C4-2B (cell line): ENCODE data around the gene ELAVL3.
"Not testable (repeated sequence)": the region's sequence is repeated elsewhere in the genome, so short reads cannot be mapped to it uniquely, and the experiment has no call there.

Source experiments
- H3K27ac ChIP-seq: fragments of 450-650 bp; 2 replicates; pipeline ENCODE4 v1.5.1; 2017
- ZFX ChIP-seq: fragments of 450-650 bp; IDR thresholded peaks from 2 replicates; pipeline ENCODE4 v1.6.1; 2017
- TF ChIP-seq, protein P1 (sequence below): fragments of 450-650 bp; conservative IDR thresholded peaks from 2 replicates; pipeline ENCODE4 v1.5.1; 2017; ENCODE audit warnings: mild to moderate bottlenecking

ELAVL3 gene

DNA sequence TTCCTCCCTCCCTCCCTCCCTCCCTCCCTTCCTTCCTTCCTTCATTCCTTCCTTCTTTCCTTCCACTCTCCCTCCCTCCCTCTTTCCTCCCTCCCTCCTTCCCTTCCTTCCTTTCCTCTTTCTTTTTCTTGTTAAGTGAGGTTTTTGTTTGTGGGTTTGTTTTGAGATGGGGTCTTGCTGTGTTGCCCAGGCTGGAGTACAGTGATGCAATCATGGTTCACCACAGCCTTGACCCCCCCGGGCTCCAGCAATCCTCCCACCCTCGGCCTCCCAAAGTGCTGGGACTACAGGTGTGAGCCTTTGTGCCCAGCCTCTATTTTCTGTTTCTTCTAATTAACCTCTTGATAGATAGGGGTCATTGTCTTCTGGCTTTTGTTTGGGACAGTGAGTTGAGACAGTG is 19.4 kb downstream of the ELAVL3 start:
- TF ChIP-seq, protein P1, sequence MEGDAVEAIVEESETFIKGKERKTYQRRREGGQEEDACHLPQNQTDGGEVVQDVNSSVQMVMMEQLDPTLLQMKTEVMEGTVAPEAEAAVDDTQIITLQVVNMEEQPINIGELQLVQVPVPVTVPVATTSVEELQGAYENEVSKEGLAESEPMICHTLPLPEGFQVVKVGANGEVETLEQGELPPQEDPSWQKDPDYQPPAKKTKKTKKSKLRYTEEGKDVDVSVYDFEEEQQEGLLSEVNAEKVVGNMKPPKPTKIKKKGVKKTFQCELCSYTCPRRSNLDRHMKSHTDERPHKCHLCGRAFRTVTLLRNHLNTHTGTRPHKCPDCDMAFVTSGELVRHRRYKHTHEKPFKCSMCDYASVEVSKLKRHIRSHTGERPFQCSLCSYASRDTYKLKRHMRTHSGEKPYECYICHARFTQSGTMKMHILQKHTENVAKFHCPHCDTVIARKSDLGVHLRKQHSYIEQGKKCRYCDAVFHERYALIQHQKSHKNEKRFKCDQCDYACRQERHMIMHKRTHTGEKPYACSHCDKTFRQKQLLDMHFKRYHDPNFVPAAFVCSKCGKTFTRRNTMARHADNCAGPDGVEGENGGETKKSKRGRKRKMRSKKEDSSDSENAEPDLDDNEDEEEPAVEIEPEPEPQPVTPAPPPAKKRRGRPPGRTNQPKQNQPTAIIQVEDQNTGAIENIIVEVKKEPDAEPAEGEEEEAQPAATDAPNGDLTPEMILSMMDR, result no peak
- no peak for TF ChIP-seq ZFX
- H3K27ac ChIP-seq, result no peak overlapping the region

- no peak for TF ChIP-seq ZFX
- TF ChIP-seq, protein P1, result no peak
- no peak overlapping the region for H3K27ac ChIP-seq
Measured at GRCh38 chr19:11460207-11460606, 20.6 kb downstream of the ELAVL3 start.

- H3K27ac ChIP-seq, result not testable (repeated sequence)
Measured at GRCh38 chr19:11458912-11459311, 21.9 kb downstream of the ELAVL3 start.

GRCh38 chr19:11458236-11458900 is 22.5 kb downstream of the ELAVL3 start:
- TF ChIP-seq ZFX, result no peak
- TF ChIP-seq, protein P1, result no peak
- H3K27ac ChIP-seq, result no peak overlapping the region

DNA sequence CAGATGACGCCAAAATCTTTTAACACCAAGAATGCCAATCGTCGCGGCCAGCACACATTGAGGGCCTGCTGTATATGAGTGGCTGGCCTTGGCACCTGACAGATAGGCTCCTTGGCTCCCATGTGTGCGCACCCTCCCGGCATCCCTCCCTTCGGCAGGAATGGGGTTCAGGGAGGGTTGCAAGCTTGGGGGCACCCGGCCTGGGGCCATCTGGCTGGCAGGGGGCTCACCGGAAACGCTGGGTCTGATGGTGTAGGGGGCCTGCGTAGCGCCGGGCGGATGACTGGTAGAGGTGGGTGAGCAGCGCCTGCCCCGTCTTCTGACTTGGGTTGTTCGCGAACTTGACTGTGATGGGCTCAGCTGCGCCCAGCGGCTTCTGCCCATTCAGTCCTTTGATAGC is 23.0 kb downstream of the ELAVL3 start:
- H3K27ac ChIP-seq, result no peak overlapping the region
- no peak for TF ChIP-seq ZFX
- TF ChIP-seq, protein P1, result no peak

DNA sequence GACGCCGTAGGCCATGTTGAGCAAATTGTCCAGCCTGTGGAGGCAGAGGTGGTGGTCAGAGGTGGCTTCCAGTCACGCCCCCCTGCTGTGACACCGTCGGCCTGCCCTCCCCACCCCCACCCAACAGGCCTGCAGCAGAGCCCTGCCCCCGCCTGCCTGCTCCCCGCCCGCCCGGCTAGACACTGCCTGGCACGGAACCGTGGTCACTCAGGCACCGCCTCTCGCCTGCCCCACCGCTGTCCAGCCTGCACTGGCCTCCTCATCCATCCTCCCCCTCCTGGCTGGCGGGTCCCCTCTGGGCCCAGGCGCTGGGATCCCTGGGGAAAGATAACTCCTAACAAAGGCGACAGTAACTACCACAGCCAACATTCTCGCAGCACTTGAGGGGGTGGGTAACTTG is 23.7 kb downstream of the ELAVL3 start:
- no peak for TF ChIP-seq ZFX
- TF ChIP-seq, protein P1, result no peak

DNA sequence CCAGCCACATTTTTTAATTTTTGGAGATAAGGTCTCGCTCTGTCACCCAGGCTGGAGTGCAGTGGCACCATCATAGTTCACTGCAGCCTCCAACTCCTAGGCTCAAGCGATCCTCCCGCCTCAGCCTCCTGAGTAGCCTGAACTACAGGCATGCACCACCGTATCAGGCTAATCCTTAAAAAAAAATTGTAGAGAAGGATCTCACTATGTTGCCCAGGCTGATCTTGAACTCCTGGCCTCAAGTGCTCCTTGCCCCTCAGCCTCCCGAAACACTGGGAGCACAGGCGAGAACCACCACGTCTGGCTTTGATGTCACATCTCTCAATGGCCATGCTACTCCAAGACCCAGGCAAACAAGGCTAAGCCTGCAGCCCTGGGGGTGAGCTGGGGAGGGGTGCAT is 24.2 kb downstream of the ELAVL3 start:
- TF ChIP-seq ZFX, result no peak
- TF ChIP-seq, protein P1, result no peak
- no peak overlapping the region for H3K27ac ChIP-seq

More for the DNA sequence above, 23.7 kb downstream of the ELAVL3 start:
- no peak overlapping the region for H3K27ac ChIP-seq

GRCh38 chr19:11455233-11455554 is 25.7 kb downstream of the ELAVL3 start:
- not testable (repeated sequence) for H3K27ac ChIP-seq
